Measurements from ENCODE around the gene NR2F6. TPM values are rescaled to one million over a fixed set of nuclear protein-coding genes. Genes with fewer than 3 reads are reported as not detected.

Gene NR2F6
- total and polyA plus RNA-seq, 2 donors (not counting 1 experiment from before 2014, with no cell fraction given) = 2.0 to 4.9 TPM

- DNase-seq (no peak), ATAC-seq (ENCODE audit: low read depth) (no peak)
- no peaks in the 10 kb centered on the region for H3K27me3 Mint-ChIP-seq
- H3K36me3 ChIP-seq (replicated peaks in 1 of 2; ENCODE audit: control extremely low read depth in 1 of 2, control insufficient read depth in 1 of 2, extremely low read depth in 1 of 2, insufficient read depth in 2 of 2, low read length in 1 of 2) = peaks cover 0 to 2% of the 10 kb centered on the region in 2 experiments
- H3K9me3 ChIP-seq (ENCODE audit: control extremely low read depth in 1 of 3, control insufficient read depth in 2 of 3, insufficient read depth in 1 of 3, low read length in 2 of 3) = peaks cover 0 to 18% (median 6%) of the 10 kb centered on the region in 3 donors
- H3K27ac Mint-ChIP-seq = peak overlapping the region; percentile 32
- H3K9ac ChIP-seq (ENCODE audit: low read length) = no peak overlapping the region
- no peaks in the 10 kb centered on the region for H4K20me1 ChIP-seq (ENCODE audit: control insufficient read depth, insufficient read depth, low read length, poor library complexity, severe bottlenecking)
- no peak for TF ChIP-seq CTCF (IDR thresholded peaks at IDR 0.05)
- no peak for TF ChIP-seq EZH2 (IDR thresholded peaks at IDR 0.05; ENCODE audit: borderline replicate concordance, insufficient read depth, low read depth, low read length, poor library complexity, severe bottlenecking)
- peaks cover 8% of the 10 kb centered on the region for H3K79me2 ChIP-seq (ENCODE audit: control insufficient read depth, insufficient read depth, low read length)
- ChIA-PET CTCF (interaction anchor here (0.7 to 4.9 kb wide), 7 partner anchors 8 to 492 kb away, joined by 3 to 52 read pairs (median 4); partner anchors contain the start of gene ANKLE1), POLR2A (interaction anchor here (1.0 kb wide), 1 partner anchor 18 kb away, joined by 3 read pairs; the partner anchor contains the start of gene ANKLE1)
- peaks cover 23% of the 10 kb centered on the region for H3K4me1 Mint-ChIP-seq
- no peaks in the 10 kb centered on the region for H3K27me3 ChIP-seq (replicated peaks in 1 of 4; ENCODE audit: control extremely low read depth in 1 of 4, control insufficient read depth in 3 of 4, insufficient read depth in 4 of 4, low read length in 3 of 4)
- H3K27ac ChIP-seq (ENCODE audit: low read length in 2 of 2) = no peak overlapping the region
- H3K4me1 ChIP-seq (ENCODE audit: control insufficient read depth in 2 of 2, insufficient read depth in 2 of 2, low read length in 2 of 2) = peaks cover 6 to 30% of the 10 kb centered on the region in 2 donors
- no peak overlapping the region for H3K4me3 ChIP-seq (ENCODE audit: control extremely low read depth in 1 of 5, extremely low read depth in 1 of 5, insufficient read depth in 1 of 5, low read depth in 2 of 5, low read length in 4 of 5)
- no peak overlapping the region for H2AFZ ChIP-seq (ENCODE audit: insufficient read depth, low read depth, low read length, poor library complexity, severe bottlenecking)
- intact Hi-C loops (cut with micrococcal nuclease) = no loop called here
- no peak overlapping the region for H3K4me3 Mint-ChIP-seq
- H3K4me2 ChIP-seq (replicated peaks; ENCODE audit: low read depth, low read length, poor library complexity, severe bottlenecking) = no peak overlapping the region
- WGBS (ENCODE audit: insufficient coverage) = 89% methylated on average over 14 of the region's 23 CpGs
- H3K9me3 Mint-ChIP-seq (ENCODE audit: insufficient read depth) = no peaks in the 10 kb centered on the region
Observed at GRCh38 chr19:17263712-17264640, 18.3 kb upstream of the NR2F6 start.

GRCh38 chr19:17262557-17262956, 16.8 kb upstream of the NR2F6 start:
- H3K4me2 ChIP-seq (replicated peaks; ENCODE audit: low read depth, low read length, poor library complexity, severe bottlenecking) = no peak overlapping the region
- H3K36me3 ChIP-seq (replicated peaks in 1 of 2; ENCODE audit: control extremely low read depth in 1 of 2, control insufficient read depth in 1 of 2, extremely low read depth in 1 of 2, insufficient read depth in 2 of 2, low read length in 1 of 2) = no peaks in the 10 kb centered on the region
- peaks cover 0 to 23% of the 10 kb centered on the region in 2 donors for H3K4me1 ChIP-seq (ENCODE audit: control insufficient read depth in 2 of 2, insufficient read depth in 2 of 2, low read length in 2 of 2)
- 92% methylated on average over 16 of the region's 16 CpGs for WGBS (ENCODE audit: insufficient coverage)
- H3K4me3 ChIP-seq (ENCODE audit: control extremely low read depth in 1 of 5, extremely low read depth in 1 of 5, insufficient read depth in 1 of 5, low read depth in 2 of 5, low read length in 4 of 5) = no peak overlapping the region
- H3K4me1 Mint-ChIP-seq = peaks cover 18% of the 10 kb centered on the region
- H3K27ac ChIP-seq (ENCODE audit: low read length in 2 of 2) = no peak overlapping the region
- ChIA-PET POLR2A (no interaction called here), CTCF (interaction anchor here (1.1 to 4.1 kb wide), 5 partner anchors 11 to 79 kb away, joined by 3 to 46 read pairs (median 4); partner anchors contain the start of gene ANKLE1)
- H2AFZ ChIP-seq (ENCODE audit: insufficient read depth, low read depth, low read length, poor library complexity, severe bottlenecking) = no peak overlapping the region
- DNase-seq (no peak), ATAC-seq (ENCODE audit: low read depth) (no peak)
- no peaks in the 10 kb centered on the region for H4K20me1 ChIP-seq (ENCODE audit: control insufficient read depth, insufficient read depth, low read length, poor library complexity, severe bottlenecking)
- peaks cover 0 to 20% (median 6%) of the 10 kb centered on the region in 3 donors for H3K9me3 ChIP-seq (ENCODE audit: control extremely low read depth in 1 of 3, control insufficient read depth in 2 of 3, insufficient read depth in 1 of 3, low read length in 2 of 3)
- no peaks in the 10 kb centered on the region for H3K27me3 ChIP-seq (replicated peaks in 1 of 4; ENCODE audit: control extremely low read depth in 1 of 4, control insufficient read depth in 3 of 4, insufficient read depth in 4 of 4, low read length in 3 of 4)
- no peaks in the 10 kb centered on the region for H3K27me3 Mint-ChIP-seq
- TF ChIP-seq EZH2 (IDR thresholded peaks at IDR 0.05; ENCODE audit: borderline replicate concordance, insufficient read depth, low read depth, low read length, poor library complexity, severe bottlenecking) (no peak), CTCF (IDR thresholded peaks at IDR 0.05) (no peak)
- intact Hi-C loops (cut with micrococcal nuclease) = no loop called here
- H3K9ac ChIP-seq (ENCODE audit: low read length) = no peak overlapping the region
- H3K4me3 Mint-ChIP-seq = no peak overlapping the region
- H3K9me3 Mint-ChIP-seq (ENCODE audit: insufficient read depth) = no peaks in the 10 kb centered on the region
- no peak overlapping the region for H3K27ac Mint-ChIP-seq
- no peaks in the 10 kb centered on the region for H3K79me2 ChIP-seq (ENCODE audit: control insufficient read depth, insufficient read depth, low read length)

All from B cell (primary cell).